T-helper 22 cell (primary cell): ENCODE data around the gene PAIP2.
A peak's percentile ranks its signal among the peaks of the same experiment; 100 is the strongest.
"Not testable (repeated sequence)": the region's sequence is repeated elsewhere in the genome, so short reads cannot be mapped to it uniquely, and the experiment has no call there.

ENCODE experiments used
- DNase-seq: peaks from one replicate; pipeline ENCODE4 v3.0.0-alpha.2; 2020; ENCODE audit warnings: low read depth

PAIP2 gene

GRCh38 chr5:139341689-139342422, at the start of gene PAIP2:
PAIP2 (plus strand) TSS chr5:139341854; CDS start chr5:139363785, 21,931 bp downstream.
- DNase-seq = peak; percentile 96

- no peak for DNase-seq
Measured at GRCh38 chr5:139293202-139293506, 48.5 kb upstream of the PAIP2 start.

- peak; percentile 85 for DNase-seq
Measured at GRCh38 chr5:139293507-139294373, 47.9 kb upstream of the PAIP2 start, which contains the start of gene MATR3. MATR3 (plus strand) TSS chr5:139293740; CDS start chr5:139307416, 13,676 bp downstream.

- DNase-seq = peak; percentile 19
Measured at GRCh38 chr5:139294374-139295165, 47.1 kb upstream of the PAIP2 start.

- DNase-seq = no peak
Measured at GRCh38 chr5:139295346-139296057, 46.2 kb upstream of the PAIP2 start.

GRCh38 chr5:139296198-139296597, 45.5 kb upstream of the PAIP2 start:
- no peak for DNase-seq

GRCh38 chr5:139296862-139297326, 44.8 kb upstream of the PAIP2 start:
- DNase-seq = no peak

GRCh38 chr5:139297439-139298133, 44.1 kb upstream of the PAIP2 start:
- DNase-seq = no peak

GRCh38 chr5:139298242-139298641, 43.4 kb upstream of the PAIP2 start:
- no peak for DNase-seq

- no peak for DNase-seq
Measured at GRCh38 chr5:139299486-139299885, 42.2 kb upstream of the PAIP2 start.

GRCh38 chr5:139301808-139302499, 39.7 kb upstream of the PAIP2 start:
- DNase-seq = no peak

GRCh38 chr5:139304391-139305324, 37.0 kb upstream of the PAIP2 start:
- no peak for DNase-seq

GRCh38 chr5:139306197-139306596, 35.5 kb upstream of the PAIP2 start:
- no peak for DNase-seq

GRCh38 chr5:139306628-139307379, 34.9 kb upstream of the PAIP2 start:
- no peak for DNase-seq

GRCh38 chr5:139308797-139309196, 32.9 kb upstream of the PAIP2 start:
- DNase-seq = no peak

GRCh38 chr5:139310715-139311186, 30.9 kb upstream of the PAIP2 start:
- not testable (repeated sequence) for DNase-seq

GRCh38 chr5:139312075-139312474, 29.6 kb upstream of the PAIP2 start:
- DNase-seq = no peak

GRCh38 chr5:139314276-139314675, 27.4 kb upstream of the PAIP2 start:
- no peak for DNase-seq
